GM18873 (cell line): ENCODE data around the gene GLRX2.
A peak's percentile ranks its signal among the peaks of the same experiment; 100 is the strongest.

Experiments
- ATAC-seq: cut with Tn5 transposase; IDR thresholded peaks from one replicate; pipeline ENCODE4 v1.9.1; 2021; ENCODE audit warnings: mild to moderate bottlenecking, moderate library complexity, moderate number of reproducible peaks; ENCODE audit not compliant: unreplicated experiment, low FRiP score

The GLRX2 gene

GRCh38 chr1:193113258-193113991 is 8.2 kb upstream of the GLRX2 start:
- ATAC-seq = no peak

GRCh38 chr1:193111641-193112090 is 6.5 kb upstream of the GLRX2 start:
- ATAC-seq = no peak

GRCh38 chr1:193110864-193111263 is 5.7 kb upstream of the GLRX2 start:
- no peak for ATAC-seq

GRCh38 chr1:193110246-193110645 is 5.0 kb upstream of the GLRX2 start:
- no peak for ATAC-seq

- ATAC-seq = no peak
Measured at GRCh38 chr1:193109619-193110018, 4.4 kb upstream of the GLRX2 start.

- ATAC-seq = no peak
Measured at GRCh38 chr1:193108471-193108870, 3.3 kb upstream of the GLRX2 start.

- no peak for ATAC-seq
Measured at GRCh38 chr1:193105821-193106177, 585 bp upstream of the GLRX2 start.

- peak; percentile 26 for ATAC-seq
Measured at GRCh38 chr1:193104502-193104906, 710 bp downstream of the GLRX2 start.

- no peak for ATAC-seq
Measured at GRCh38 chr1:193103759-193104501, 1.3 kb downstream of the GLRX2 start.

- ATAC-seq = no peak
Measured at GRCh38 chr1:193102662-193103061, 2.6 kb downstream of the GLRX2 start.

- no peak for ATAC-seq
Measured at GRCh38 chr1:193094112-193094511, 11.1 kb downstream of the GLRX2 start.

GRCh38 chr1:193090865-193091264 is 14.3 kb downstream of the GLRX2 start:
- ATAC-seq = no peak

GRCh38 chr1:193087893-193088292 is 17.3 kb downstream of the GLRX2 start:
- ATAC-seq = no peak

GRCh38 chr1:193086342-193086741 is 18.9 kb downstream of the GLRX2 start:
- no peak for ATAC-seq

- ATAC-seq = no peak
Measured at GRCh38 chr1:193085263-193085662, 20.0 kb downstream of the GLRX2 start.

- ATAC-seq = peak; percentile 96
Measured at GRCh38 chr1:193083365-193084088, 21.7 kb downstream of the GLRX2 start.

GRCh38 chr1:193079187-193079586 is 26.0 kb downstream of the GLRX2 start:
- ATAC-seq = no peak

- ATAC-seq = no peak
Measured at GRCh38 chr1:193077991-193078390, 27.2 kb downstream of the GLRX2 start.

- no peak for ATAC-seq
Measured at GRCh38 chr1:193070942-193071341, 34.3 kb downstream of the GLRX2 start.

- ATAC-seq = no peak
Measured at GRCh38 chr1:193070386-193070753, 34.8 kb downstream of the GLRX2 start.

- no peak for ATAC-seq
Measured at GRCh38 chr1:193069748-193070385, 35.3 kb downstream of the GLRX2 start.
